ENCODE results near the gene DENND11. TPM values are rescaled to one million over a fixed set of nuclear protein-coding genes. Genes with fewer than 3 reads are reported as not detected.

The DENND11 gene
- total RNA-seq, 1 donor from 2014 or later: 32.6 TPM

Small RNA genes within 50 kb of the gene (small RNA-seq; reads per million reads assigned to genes)
- gene RNU1-82P: not detected

Other genes with a start within 250 kb of the DENND11 start
- 46.5 TPM for gene AGK, start 150.8 kb downstream of the DENND11 start, total RNA-seq
- under 0.01 TPM for gene WEE2, start 6.2 kb upstream of the DENND11 start, total RNA-seq
- 77.5 TPM for gene SSBP1, start 36.2 kb upstream of the DENND11 start, total RNA-seq
- gene TAS2R3, start 61.9 kb upstream of the DENND11 start, total RNA-seq: 1.2 TPM
- 2.0 TPM for gene TAS2R4, start 74.5 kb upstream of the DENND11 start, total RNA-seq
- gene TAS2R5, start 88.1 kb upstream of the DENND11 start, total RNA-seq: 0.82 TPM
- not detected for gene PRSS37, start 139.3 kb upstream of the DENND11 start, total RNA-seq
- not detected for gene OR9A4, start 214.2 kb upstream of the DENND11 start, total RNA-seq
- not detected for gene CLEC5A, start 244.8 kb upstream of the DENND11 start, total RNA-seq

Data from frontal cortex (tissue), 1 donor.